HG02884 (cell line): ENCODE data around the gene ANKEF1.
A peak's percentile ranks its signal among the peaks of the same experiment; 100 is the strongest.
"Not testable (repeated sequence)": the region's sequence is repeated elsewhere in the genome, so short reads cannot be mapped to it uniquely, and the experiment has no call there.

ENCODE experiments used
- ATAC-seq: cut with Tn5 transposase; IDR thresholded peaks from one replicate; pipeline ENCODE4 v1.9.1; 2021; ENCODE audit warnings: mild to moderate bottlenecking, moderate library complexity; ENCODE audit not compliant: unreplicated experiment

Gene ANKEF1

GRCh38 chr20:10032269-10032668, 2.5 kb upstream of the ANKEF1 start:
- ATAC-seq: not testable (repeated sequence)

GRCh38 chr20:10033905-10034650, 709 bp upstream of the ANKEF1 start:
- ATAC-seq: no peak

GRCh38 chr20:10036321-10036720, 1.5 kb downstream of the ANKEF1 start:
- not testable (repeated sequence) for ATAC-seq

GRCh38 chr20:10040070-10040975, 5.5 kb downstream of the ANKEF1 start:
- no peak for ATAC-seq

DNA sequence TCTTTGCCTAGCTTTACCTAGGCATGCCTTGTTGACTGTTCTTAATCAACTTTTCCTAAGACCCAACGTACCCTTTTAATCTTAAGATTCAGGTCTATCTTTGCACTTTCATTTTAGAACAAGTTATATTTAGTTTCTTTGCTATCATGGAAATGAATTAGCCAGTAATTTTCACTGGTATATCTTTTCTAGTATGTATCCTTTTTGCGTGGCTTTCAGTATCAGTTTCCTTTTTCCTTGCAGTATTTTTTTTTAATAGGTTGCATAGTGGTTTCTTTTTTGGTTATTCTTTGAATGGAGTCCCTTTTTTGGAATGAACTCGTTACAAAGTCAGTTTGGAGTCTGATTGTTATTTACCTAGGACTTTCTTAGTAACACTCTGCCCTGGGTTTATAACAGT, 7.3 kb downstream of the ANKEF1 start:
- ATAC-seq: no peak

DNA sequence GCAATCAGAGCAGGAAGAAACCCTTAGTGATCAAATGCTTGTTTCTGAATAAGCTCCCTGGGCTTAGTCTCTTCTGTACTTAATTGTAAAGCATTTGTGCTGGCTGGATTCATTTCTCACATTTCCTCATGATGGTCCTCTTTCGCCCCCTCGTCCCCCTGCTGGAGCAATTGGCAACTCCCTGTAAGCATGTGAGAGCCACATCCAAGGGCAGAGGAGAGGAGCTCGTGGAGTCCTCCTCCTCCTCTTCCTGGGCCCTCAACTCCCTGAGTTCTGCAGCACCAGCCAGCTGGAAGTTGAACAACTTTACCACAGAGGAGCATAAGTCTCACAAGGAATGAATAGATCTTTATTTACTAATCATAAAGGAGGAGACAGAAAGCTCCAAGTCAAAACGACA, 12.6 kb downstream of the ANKEF1 start:
- ATAC-seq: no peak

- no peak for ATAC-seq
These were observed 16.4 kb downstream of the ANKEF1 start for GRCh38 chr20:10051185-10051584.

DNA sequence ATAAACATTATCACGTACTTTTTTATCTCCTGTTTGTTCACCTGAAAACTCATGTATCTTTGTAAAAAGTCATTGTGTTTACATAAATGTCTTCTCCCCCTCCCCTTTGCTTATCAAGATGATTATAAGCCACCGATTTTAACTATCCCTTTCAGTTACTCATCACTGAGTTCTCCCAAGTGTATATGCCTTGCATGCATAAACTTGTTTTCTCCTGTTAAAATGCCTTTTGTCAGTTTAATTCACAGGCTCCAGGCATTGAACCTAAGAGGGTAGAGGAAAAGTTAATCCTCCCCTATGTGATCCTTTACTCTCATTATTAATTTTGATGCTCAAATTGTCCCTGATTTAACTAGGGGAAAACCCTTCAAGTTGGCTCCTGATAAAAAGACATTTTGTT, 24.2 kb downstream of the ANKEF1 start:
- no peak for ATAC-seq

DNA sequence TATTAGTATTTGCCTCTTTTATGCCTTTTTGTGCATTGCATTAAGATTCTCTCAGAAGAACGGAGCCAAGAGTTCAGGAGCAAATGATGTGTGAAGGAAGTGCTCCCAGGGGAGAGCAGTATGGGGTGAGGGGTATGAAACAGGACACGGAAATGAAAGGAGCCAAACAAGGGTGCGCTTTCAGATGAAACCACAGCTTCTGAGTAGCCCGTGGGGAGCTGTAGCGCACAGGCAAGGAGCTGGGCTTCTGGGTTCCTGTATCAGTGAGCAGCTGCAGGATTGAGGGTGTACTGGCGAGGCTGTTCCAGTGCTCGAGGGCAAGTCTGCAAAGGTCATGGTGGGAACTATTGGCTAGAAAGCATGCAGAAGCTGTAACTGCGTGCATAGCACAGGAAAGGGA, 25.4 kb downstream of the ANKEF1 start:
- peak; percentile 84 for ATAC-seq

GRCh38 chr20:10061641-10062040, 26.9 kb downstream of the ANKEF1 start:
- ATAC-seq: no peak

- ATAC-seq: no peak
These were observed 28.7 kb downstream of the ANKEF1 start for GRCh38 chr20:10063482-10063881.

DNA sequence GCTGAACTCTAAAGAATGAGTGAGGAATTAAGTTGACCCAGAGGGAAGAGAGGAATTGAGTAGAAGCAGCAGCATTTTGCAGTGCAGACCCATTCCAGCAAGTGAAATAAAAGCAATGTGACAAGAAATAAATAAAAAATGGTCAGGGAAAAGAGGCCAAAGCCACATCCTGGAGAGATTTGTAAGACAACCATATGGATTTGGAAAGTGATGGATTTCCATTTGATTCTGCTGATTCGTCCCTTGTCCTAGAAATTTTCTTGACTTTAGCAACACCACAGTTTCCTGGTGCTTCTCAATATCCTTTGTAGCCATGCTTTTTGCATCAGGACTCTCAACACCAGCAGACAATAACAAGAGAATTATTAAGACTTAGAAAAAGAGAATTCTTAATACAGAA, 29.8 kb downstream of the ANKEF1 start:
- ATAC-seq: no peak

DNA sequence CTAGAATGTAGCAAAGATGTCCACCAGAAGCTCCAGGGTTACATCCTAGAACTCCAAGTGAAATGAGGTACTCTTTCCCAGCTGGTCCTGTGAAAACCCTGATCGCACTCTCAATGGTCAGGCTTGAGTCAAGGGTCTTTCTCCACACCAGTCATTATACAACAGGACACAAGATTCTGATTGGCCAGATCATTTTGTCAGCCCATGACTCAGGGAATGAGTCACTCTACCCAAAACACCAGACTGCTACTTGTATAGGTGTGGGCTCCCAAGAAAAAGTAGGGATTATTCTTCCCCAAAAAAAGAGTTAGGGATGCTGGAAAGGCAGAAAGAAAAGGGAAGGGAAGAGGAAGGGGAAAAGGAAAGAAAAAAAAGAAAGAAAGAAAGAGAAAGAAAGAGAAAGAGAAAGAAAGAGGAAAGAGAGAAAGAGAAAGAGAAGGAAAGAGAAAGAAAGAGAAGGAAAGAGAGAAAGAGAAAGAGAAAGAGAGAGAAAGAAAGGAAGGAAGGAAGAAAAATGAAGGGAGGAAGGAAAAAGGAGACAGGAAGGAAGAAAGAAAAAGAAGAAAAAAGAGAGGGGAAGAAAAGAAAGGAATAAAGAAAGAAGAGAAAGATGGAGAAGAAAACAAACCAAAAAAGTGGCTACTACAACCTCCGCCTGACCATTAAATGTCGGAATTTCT, 30.5 kb downstream of the ANKEF1 start:
- ATAC-seq: no peak

DNA sequence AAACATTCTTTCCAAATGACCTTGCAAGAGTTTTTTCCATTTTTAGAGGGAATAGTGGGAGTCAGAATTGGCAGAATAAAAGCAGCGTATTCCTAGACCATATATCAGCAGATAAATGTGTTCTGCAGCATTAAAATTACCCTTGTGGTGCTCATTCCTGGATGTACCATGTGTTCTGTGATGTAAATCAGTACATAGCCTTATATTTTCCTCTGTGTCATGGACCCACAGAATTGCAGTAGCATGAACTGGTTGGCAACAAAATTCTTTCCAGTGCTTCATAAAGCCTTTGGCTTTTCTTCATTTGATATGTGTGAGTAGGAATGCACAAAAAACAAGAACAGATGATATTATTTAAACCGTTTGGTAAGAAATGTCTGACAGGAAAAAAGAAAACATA, 32.5 kb downstream of the ANKEF1 start:
- ATAC-seq: no peak

GRCh38 chr20:10074513-10074912, 39.7 kb downstream of the ANKEF1 start:
- ATAC-seq: no peak

GRCh38 chr20:10075606-10076005, 40.8 kb downstream of the ANKEF1 start:
- no peak for ATAC-seq

DNA sequence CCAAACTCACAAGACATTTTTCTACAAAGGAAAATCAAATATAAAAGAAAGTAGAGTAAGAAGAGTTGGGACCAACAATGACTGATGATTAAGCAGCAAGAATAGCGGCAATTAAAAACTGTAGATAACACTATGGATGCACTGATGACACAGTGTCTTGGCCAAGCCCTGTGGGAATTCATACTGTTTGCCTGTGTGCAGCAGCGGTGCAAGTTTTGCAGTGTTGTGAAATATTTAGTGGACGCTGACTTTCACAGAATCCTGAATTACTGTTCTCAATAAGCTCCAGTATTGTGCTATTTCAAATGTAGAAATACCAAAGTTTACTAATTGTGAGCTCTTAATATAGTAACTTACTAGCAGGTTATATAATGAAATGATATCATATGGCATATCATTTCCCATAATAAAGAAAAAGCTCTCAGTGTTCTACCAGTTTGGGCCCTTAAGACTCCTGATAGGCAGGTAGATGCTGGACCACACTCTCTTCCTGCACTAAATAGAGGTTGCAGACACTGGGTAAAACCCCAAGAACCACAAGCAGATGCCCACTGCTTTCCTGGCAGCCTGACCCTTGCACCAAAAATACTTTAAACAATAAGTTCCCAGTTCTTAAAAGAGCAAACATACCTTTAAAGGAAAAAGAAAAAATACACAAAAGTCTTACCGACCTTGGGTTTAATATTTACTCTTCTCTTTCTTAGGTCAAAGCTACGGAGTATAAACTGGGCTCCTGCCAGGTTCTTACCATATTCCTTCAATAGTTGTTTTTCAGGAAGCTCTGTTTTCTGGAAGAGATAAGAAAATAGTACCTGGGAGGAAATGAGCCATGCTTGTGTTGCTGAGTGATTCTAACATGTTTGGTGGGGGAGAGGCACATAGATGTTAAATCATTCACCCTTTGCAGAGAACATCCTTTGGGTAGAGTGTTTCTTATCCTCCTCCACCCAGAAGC, 41.6 kb downstream of the ANKEF1 start:
- no peak for ATAC-seq

DNA sequence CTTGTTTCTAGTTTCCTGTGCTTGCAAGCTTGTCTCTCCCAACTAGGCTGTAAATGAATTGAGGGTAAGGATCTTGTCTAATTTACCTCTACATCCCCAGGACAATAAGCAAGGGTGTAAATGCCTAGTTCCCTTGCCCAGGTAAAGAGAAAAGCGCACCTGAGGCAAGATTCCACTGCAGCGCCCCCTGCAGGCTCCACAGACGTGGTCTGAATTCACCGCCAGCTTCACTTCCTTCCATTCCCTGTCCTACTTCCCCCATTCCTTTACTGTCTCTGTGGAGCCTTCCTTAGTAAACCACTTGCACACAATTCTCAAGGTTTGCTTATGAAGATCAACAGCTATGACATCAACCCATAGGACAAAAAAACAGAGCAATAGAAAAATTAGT, 42.3 kb downstream of the ANKEF1 start:
- no peak for ATAC-seq

DNA sequence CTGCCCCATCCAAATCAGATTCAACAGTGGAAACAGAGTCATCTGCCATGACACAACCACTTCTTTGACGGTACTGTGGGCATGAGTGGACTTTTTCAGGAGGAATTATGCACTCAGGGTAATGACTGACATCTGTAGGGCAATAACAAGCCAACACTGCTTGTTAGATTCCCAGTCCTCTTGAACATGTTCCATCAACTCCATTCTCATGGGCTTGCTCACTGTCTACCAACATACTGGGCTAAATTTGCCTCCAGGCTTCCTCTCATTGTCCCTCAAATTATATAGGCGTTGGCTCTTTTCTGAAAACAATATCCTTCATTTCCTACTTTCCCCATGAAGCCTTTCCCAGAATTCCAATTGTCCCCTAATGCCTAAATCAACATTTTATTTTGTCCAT, 43.1 kb downstream of the ANKEF1 start:
- ATAC-seq: no peak

- no peak for ATAC-seq
These were observed 43.6 kb downstream of the ANKEF1 start for GRCh38 chr20:10078403-10078802.
